ENCODE measurements around the gene ATP8A2.

GRCh38 chr13:26020891-26021290 is 649.1 kb downstream of the ATP8A2 start:
- no peak for TF ChIP-seq CTCF (conservative IDR thresholded peaks at IDR 0.05; ENCODE audit: low read depth, low read length)
- no peak for TF ChIP-seq SMC3 (IDR thresholded peaks at IDR 0.05; ENCODE audit: low read depth, low read length)
